ENCODE data around the gene TTC39C.

GRCh38 chr18:24120676-24121075 lies 106.1 kb downstream of the TTC39C start:
- TF ChIP-seq CTCF (IDR thresholded peaks at IDR 0.05; ENCODE audit: low read depth, low read length) (no peak), EZH2phosphoT487 (IDR thresholded peaks at IDR 0.05; ENCODE audit: low read depth) (no peak)
